Measurements from ENCODE around the gene HPGD. TPM values are rescaled to one million over a fixed set of nuclear protein-coding genes. Genes with fewer than 3 reads are reported as not detected.
A peak's percentile ranks its signal among the peaks of the same experiment; 100 is the strongest.

Gene HPGD
- total and polyA plus RNA-seq, 2 of the 4 experiments (the other 2 are of a cell fraction) = not detected

DNA sequence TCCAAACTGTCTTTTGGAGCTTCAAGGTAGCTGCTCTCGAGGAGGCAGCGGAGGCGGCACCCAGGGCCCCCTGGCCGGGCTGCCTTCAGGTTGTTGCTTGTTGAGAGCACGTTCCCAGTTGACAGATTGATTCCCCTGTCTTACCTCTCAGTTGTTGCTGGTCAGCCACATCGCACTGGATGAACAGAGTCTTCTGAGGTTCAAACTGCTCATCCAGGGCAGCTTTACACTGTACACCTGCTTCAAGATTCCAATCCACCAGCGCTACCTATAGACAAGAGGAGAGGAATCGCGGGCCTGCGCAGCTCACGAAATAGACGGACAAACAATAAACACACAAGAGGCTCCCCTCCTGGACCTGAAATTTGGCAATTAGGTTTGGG is 497 bp downstream of the HPGD start:
- CTCF ChIA-PET = no interaction called here
- no TSS peak for BruUV-seq (replicated peaks)
- TF ChIP-seq, protein P1, sequence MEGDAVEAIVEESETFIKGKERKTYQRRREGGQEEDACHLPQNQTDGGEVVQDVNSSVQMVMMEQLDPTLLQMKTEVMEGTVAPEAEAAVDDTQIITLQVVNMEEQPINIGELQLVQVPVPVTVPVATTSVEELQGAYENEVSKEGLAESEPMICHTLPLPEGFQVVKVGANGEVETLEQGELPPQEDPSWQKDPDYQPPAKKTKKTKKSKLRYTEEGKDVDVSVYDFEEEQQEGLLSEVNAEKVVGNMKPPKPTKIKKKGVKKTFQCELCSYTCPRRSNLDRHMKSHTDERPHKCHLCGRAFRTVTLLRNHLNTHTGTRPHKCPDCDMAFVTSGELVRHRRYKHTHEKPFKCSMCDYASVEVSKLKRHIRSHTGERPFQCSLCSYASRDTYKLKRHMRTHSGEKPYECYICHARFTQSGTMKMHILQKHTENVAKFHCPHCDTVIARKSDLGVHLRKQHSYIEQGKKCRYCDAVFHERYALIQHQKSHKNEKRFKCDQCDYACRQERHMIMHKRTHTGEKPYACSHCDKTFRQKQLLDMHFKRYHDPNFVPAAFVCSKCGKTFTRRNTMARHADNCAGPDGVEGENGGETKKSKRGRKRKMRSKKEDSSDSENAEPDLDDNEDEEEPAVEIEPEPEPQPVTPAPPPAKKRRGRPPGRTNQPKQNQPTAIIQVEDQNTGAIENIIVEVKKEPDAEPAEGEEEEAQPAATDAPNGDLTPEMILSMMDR (conservative IDR thresholded peaks at IDR 0.05; ENCODE audit: low read depth, low read length) = no peak
- TF ChIP-seq NFE2L2 (IDR thresholded peaks at IDR 0.05; ENCODE audit: low read depth, low read length) (no peak), CHD1 (IDR thresholded peaks at IDR 0.05; ENCODE audit: low read depth, low read length) (no peak), ELK1 (IDR thresholded peaks at IDR 0.05; ENCODE audit: borderline replicate concordance, low read depth, low read length) (no peak), SMC3 (IDR thresholded peaks at IDR 0.05; ENCODE audit: low read depth, low read length) (no peak), RAD21 (IDR thresholded peaks at IDR 0.05; ENCODE audit: low read length) (no peak), BHLHE40 (IDR thresholded peaks at IDR 0.05; ENCODE audit: low read depth, low read length) (no peak)
- TF ChIP-seq, protein P2, sequence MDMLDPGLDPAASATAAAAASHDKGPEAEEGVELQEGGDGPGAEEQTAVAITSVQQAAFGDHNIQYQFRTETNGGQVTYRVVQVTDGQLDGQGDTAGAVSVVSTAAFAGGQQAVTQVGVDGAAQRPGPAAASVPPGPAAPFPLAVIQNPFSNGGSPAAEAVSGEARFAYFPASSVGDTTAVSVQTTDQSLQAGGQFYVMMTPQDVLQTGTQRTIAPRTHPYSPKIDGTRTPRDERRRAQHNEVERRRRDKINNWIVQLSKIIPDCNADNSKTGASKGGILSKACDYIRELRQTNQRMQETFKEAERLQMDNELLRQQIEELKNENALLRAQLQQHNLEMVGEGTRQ (IDR thresholded peaks at IDR 0.05; ENCODE audit: low read depth, low read length) = no peak
- intact Hi-C loops (cut with micrococcal nuclease) = loop anchor here (10.0 kb wide), 1 partner anchor 1377 kb away; no protein-coding TSS in a partner anchor
- no peaks in the 10 kb centered on the region for H3K4me1 ChIP-seq (ENCODE audit: control insufficient read depth, insufficient read depth, low read length)
- no peaks in the 10 kb centered on the region for H3K79me1 ChIP-seq (ENCODE audit: low read depth in 1 of 2, low read length in 2 of 2)
- H4K20me1 ChIP-seq (ENCODE audit: insufficient read depth, low read length) = no peaks in the 10 kb centered on the region
- H3K4ac ChIP-seq (ENCODE audit: low read depth, low read length) = no peak overlapping the region
- no peak overlapping the region for H4K5ac ChIP-seq (ENCODE audit: low read depth, low read length)
- peak overlapping the region; percentile 44 for H2AFZ ChIP-seq (replicated peaks; ENCODE audit: low read length, poor library complexity)
- 0% methylated on average over 1 of the region's 12 CpGs; no CpG with 5 or more reads in 1 of the 2 experiments for WGBS, 2 experiments (ENCODE audit: extremely low coverage in 2 of 2, insufficient read length in 1 of 2)
- H3K9ac ChIP-seq (ENCODE audit: low read depth, low read length) = no peak overlapping the region
- DNase-seq (no peak), ATAC-seq (ENCODE audit: low read depth) (no peak)
- H2BK5ac ChIP-seq (ENCODE audit: low read depth, low read length, poor library complexity, severe bottlenecking) = no peak overlapping the region
- H3K56ac ChIP-seq (ENCODE audit: extremely low read depth, insufficient read depth, low read length) = no peak overlapping the region; the same call in 1 of the 2 replicates
- H3K27ac ChIP-seq (ENCODE audit: insufficient read depth, low read length) = no peak overlapping the region
- no peak overlapping the region for H2AK9ac ChIP-seq (replicated peaks; ENCODE audit: low read depth, low read length, poor library complexity)
- no peak overlapping the region for H4K91ac ChIP-seq (ENCODE audit: insufficient read depth, low read depth, low read length)
- H3K4me2 ChIP-seq (ENCODE audit: low read depth, low read length) = peak overlapping the region; percentile 53; the same call in 1 of the 2 replicates
- H3K4me3 ChIP-seq (ENCODE audit: insufficient read depth, low read depth, low read length) = peak overlapping the region; percentile 31; the same call in 1 of the 2 replicates
- no peak overlapping the region for H2AK5ac ChIP-seq (ENCODE audit: low read depth, low read length)
- H3K14ac ChIP-seq (replicated peaks; ENCODE audit: low read depth, low read length) = no peak overlapping the region
- no peaks in the 10 kb centered on the region for H3K9me1 ChIP-seq (ENCODE audit: insufficient read depth, low read length)
- no peaks in the 10 kb centered on the region for H3K36me3 ChIP-seq (ENCODE audit: control insufficient read depth, insufficient read depth, low read length)
- H3K18ac ChIP-seq (ENCODE audit: low read depth, low read length) = no peak overlapping the region
- H3K23ac ChIP-seq (ENCODE audit: low read depth, low read length) = no peak overlapping the region
- H3K27me3 ChIP-seq (ENCODE audit: control insufficient read depth, insufficient read depth, low read length) = peaks cover 18% of the 10 kb centered on the region
- no peaks in the 10 kb centered on the region for H3K9me3 ChIP-seq (ENCODE audit: control insufficient read depth, insufficient read depth, low read length)
- H4K8ac ChIP-seq (ENCODE audit: low read depth in 2 of 2, low read length in 2 of 2) = no peak overlapping the region
- no peak overlapping the region for H2BK20ac ChIP-seq (ENCODE audit: low read depth, low read length)
- no peak overlapping the region for H2BK120ac ChIP-seq (ENCODE audit: low read depth, low read length)
- POLR2A ChIA-PET (ENCODE audit: unreplicated experiment) = no interaction called here
- dilution Hi-C loops (cut with HindIII; ENCODE audit: low sequenced_read_pairs, unreplicated experiment) = no loop called here
- in situ Hi-C loops (cut with MboI; ENCODE audit: low sequenced_read_pairs) = no loop called here
- H2BK15ac ChIP-seq (ENCODE audit: low read depth, low read length) = no peak overlapping the region
